ENCODE results near the gene HERPUD1. TPM values are rescaled to one million over a fixed set of nuclear protein-coding genes. Genes with fewer than 3 reads are reported as not detected.
A peak's percentile ranks its signal among the peaks of the same experiment; 100 is the strongest.

Gene HERPUD1
- total and polyA plus RNA-seq, 9 of the 15 experiments (the other 6 are each of a cell fraction or from before 2014, with no cell fraction given) = 14.2 to 60.7 (median 37.4) TPM

- TF ChIP-seq ETV6 (IDR thresholded peaks at IDR 0.05; ENCODE audit: borderline replicate concordance in 1 of 2, low read depth in 2 of 2, low read length in 1 of 2) = no peak
- TF ChIP-seq ETV6 (CRISPR knock-in tag; IDR thresholded peaks at IDR 0.05; ENCODE audit: borderline replicate concordance) = no peak
- peak; percentile 66 for TF ChIP-seq ARID1B (IDR thresholded peaks at IDR 0.05)
- no peak for TF ChIP-seq KLF10 (CRISPR knock-in tag; IDR thresholded peaks at IDR 0.05)
- TF ChIP-seq NFATC3 (IDR thresholded peaks at IDR 0.05) = no peak
- peak; percentile 98 for TF ChIP-seq CEBPB (tag; IDR thresholded peaks at IDR 0.05)
- no peak for TF ChIP-seq ZNF561 (CRISPR knock-in tag; conservative IDR thresholded peaks at IDR 0.05)
- peak in 1 of 2 experiments; percentile 67; a peak in 1 of 3 replicates for TF ChIP-seq CBX3 (IDR thresholded peaks at IDR 0.05; ENCODE audit: borderline replicate concordance in 1 of 2, low read length in 2 of 2)
- TF ChIP-seq ZNF24 (IDR thresholded peaks at IDR 0.05) = no peak
- TF ChIP-seq BACH1 (tag; IDR thresholded peaks at IDR 0.05) = no peak
- TF ChIP-seq DNMT1 (IDR thresholded peaks at IDR 0.05) = no peak
- TF ChIP-seq ZEB2 (IDR thresholded peaks at IDR 0.05) = 0 out of 2 replicates have a peak, but pooled peaks have one; percentile 19
- TF ChIP-seq MXD1 (CRISPR knock-in tag; IDR thresholded peaks at IDR 0.05; ENCODE audit: borderline replicate concordance, poor library complexity, severe bottlenecking) = no peak
- no peak for TF ChIP-seq ZNF408 (CRISPR knock-in tag; IDR thresholded peaks at IDR 0.05; ENCODE audit: low read depth)
- no peak for TF ChIP-seq ZNF311 (CRISPR knock-in tag; IDR thresholded peaks at IDR 0.05)
- TF ChIP-seq ZNF57 (CRISPR knock-in tag; IDR thresholded peaks at IDR 0.05) = no peak
- TF ChIP-seq, protein P1, sequence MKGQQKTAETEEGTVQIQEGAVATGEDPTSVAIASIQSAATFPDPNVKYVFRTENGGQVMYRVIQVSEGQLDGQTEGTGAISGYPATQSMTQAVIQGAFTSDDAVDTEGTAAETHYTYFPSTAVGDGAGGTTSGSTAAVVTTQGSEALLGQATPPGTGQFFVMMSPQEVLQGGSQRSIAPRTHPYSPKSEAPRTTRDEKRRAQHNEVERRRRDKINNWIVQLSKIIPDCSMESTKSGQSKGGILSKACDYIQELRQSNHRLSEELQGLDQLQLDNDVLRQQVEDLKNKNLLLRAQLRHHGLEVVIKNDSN (CRISPR knock-in tag; IDR thresholded peaks at IDR 0.05) = no peak
- no peak for TF ChIP-seq ZNF75A (CRISPR knock-in tag; IDR thresholded peaks at IDR 0.05)
- TF ChIP-seq HEY1 (CRISPR knock-in tag; IDR thresholded peaks at IDR 0.05; ENCODE audit: borderline replicate concordance) = no peak
- TF ChIP-seq MTA1 (IDR thresholded peaks at IDR 0.05; ENCODE audit: borderline replicate concordance) = no peak
- TF ChIP-seq MAZ (CRISPR knock-in tag; conservative IDR thresholded peaks at IDR 0.05 in 1 of 2, IDR thresholded peaks at IDR 0.05 in 1 of 2) = peak; percentile 21 to 35; a peak in 1 of 4 replicates
- no peak for TF ChIP-seq SAFB2 (IDR thresholded peaks at IDR 0.05; ENCODE audit: borderline replicate concordance, low read depth, low read length, severe bottlenecking)
- peak; percentile 80; the same call in 1 of the 2 replicates for TF ChIP-seq HMGXB4 (CRISPR knock-in tag; IDR thresholded peaks at IDR 0.05)
- TF ChIP-seq KDM5B (IDR thresholded peaks at IDR 0.05; ENCODE audit: insufficient replicate concordance, low read depth, low read length) = no peak
- TF ChIP-seq MYC (IDR thresholded peaks at IDR 0.05; ENCODE audit: low read depth, low read length) = peak; percentile 49; the same call in 1 of the 2 replicates
- no peak for TF ChIP-seq MYC (CRISPR knock-in tag; IDR thresholded peaks at IDR 0.05; ENCODE audit: borderline replicate concordance, low read depth)
- no peak for TF ChIP-seq KLF6 (CRISPR knock-in tag; IDR thresholded peaks at IDR 0.05; ENCODE audit: borderline replicate concordance)
These were observed 32.6 kb downstream of the HERPUD1 start (continued) for GRCh38 chr16:56964243-56965148.
